Lung (tissue), 12 donors: ENCODE measurements around the gene EMC8. TPM values are rescaled to one million over a fixed set of nuclear protein-coding genes. Genes with fewer than 3 reads are reported as not detected.

Experiments
- ATAC-seq: fragments of 200-7000 bp; cut with Tn5 transposase; one replicate; pipeline ENCODE4 v1.9.1; 2020; ENCODE audit warnings: moderate number of reproducible peaks; ENCODE audit not compliant: insufficient read depth, low FRiP score
- DNase-seq, 3 donors: peaks; one replicate each; pipeline ENCODE4 v3.0.0-alpha.2; 2013 to 2017
- H3K27ac ChIP-seq, 2 donors: one replicate each; pipeline ENCODE4 v1.5.1; 2013; ENCODE audit warnings: mild to moderate bottlenecking in 2 of 2, moderate library complexity in 2 of 2, control low read depth in 1 of 2, inconsistent platforms in 1 of 2, low read depth in 1 of 2, low read length in 1 of 2
- H3K27me3 ChIP-seq, 3 donors: one replicate each; pipeline ENCODE4 v1.5.1; 2013; ENCODE audit warnings: low read length in 2 of 3; ENCODE audit not compliant: control insufficient read depth in 3 of 3, insufficient read depth in 3 of 3
- H3K36me3 ChIP-seq, 4 donors: one replicate each; pipeline ENCODE4 v1.5.1; 2013; ENCODE audit warnings: low read length in 4 of 4, mild to moderate bottlenecking in 1 of 4, moderate library complexity in 1 of 4; ENCODE audit not compliant: control insufficient read depth in 4 of 4, insufficient read depth in 4 of 4
- H3K4me1 ChIP-seq, 5 donors: one replicate each; pipeline ENCODE4 v1.5.1; 2013; ENCODE audit warnings: low read length in 5 of 5, mild to moderate bottlenecking in 2 of 5, moderate library complexity in 1 of 5; ENCODE audit not compliant: control insufficient read depth in 5 of 5, insufficient read depth in 5 of 5
- H3K4me3 ChIP-seq: one replicate; pipeline ENCODE4 v1.5.1; 2013; ENCODE audit warnings: mild to moderate bottlenecking, control low read depth, moderate library complexity
- H3K9ac ChIP-seq, 2 donors: one replicate each; pipeline ENCODE4 v1.5.1; 2013; ENCODE audit warnings: low read length in 2 of 2, control low read depth in 1 of 2; ENCODE audit not compliant: insufficient read depth in 1 of 2
- H3K9me3 ChIP-seq, 4 donors: one replicate each; pipeline ENCODE4 v1.5.1; 2013; ENCODE audit warnings: low read length in 3 of 4, mild to moderate bottlenecking in 1 of 4, moderate library complexity in 1 of 4; ENCODE audit not compliant: control insufficient read depth in 4 of 4, insufficient read depth in 3 of 4
- WGBS, 2 donors: extraction: QIAGEN DNeasy Blood & Tissue Kit; methylation state at CpG; one replicate each; pipeline ENCODE4 v1.1.7; 2013; 5-methylcytosine and 5-hydroxymethylcytosine counted together
- polyA plus RNA-seq, 2 donors: library from polyadenylated mRNA; stranded (reverse); fragments of 200-250 nt; gene quantifications; one replicate each; pipeline ENCODE4 v1.2.1, GENCODE V29; 2013
- total RNA-seq, 2 donors: library from RNA; depleted of rRNA in 1 of 2; stranded (reverse); fragments of >200 nt in 1 of 2; gene quantifications; one replicate each; pipeline ENCODE4 v1.2.1, GENCODE V29; 2014 to 2021
- TF ChIP-seq, protein P1 (sequence below): IDR thresholded peaks from 2 replicates; pipeline ENCODE4 v1.5.1; 2012; ENCODE audit warnings: mild to moderate bottlenecking; ENCODE audit errors: control extremely low read depth, extremely low read depth
- donor health status: control.
- donor health status: control.
- donor health status: Bipolar disorder and iron deficiency.
- donor health status: healthy.
- donor health status: DM: yes; HTN: yes; CAD: no.

Gene EMC8
- total and polyA plus RNA-seq, 4 donors: 10.5 to 26.8 (median 17.5) TPM

DNA sequence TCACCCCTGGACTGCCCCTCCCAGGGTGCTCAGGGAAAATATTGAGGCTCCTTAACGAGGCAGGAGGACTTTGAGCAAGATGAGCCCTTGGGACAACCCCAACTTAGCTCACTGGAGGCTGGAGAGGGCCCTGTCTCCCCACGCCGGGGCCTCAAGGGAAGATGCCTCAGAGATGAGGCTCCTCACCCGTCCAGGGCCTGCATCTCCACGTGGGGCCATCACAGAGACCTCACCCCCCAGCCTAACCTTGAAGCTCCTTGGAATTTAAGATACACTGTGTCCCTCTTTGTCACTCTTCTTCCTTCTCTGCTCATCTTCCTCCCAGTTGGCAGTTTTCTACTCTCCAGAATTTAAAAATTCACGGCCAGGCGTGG, 11.4 kb upstream of the EMC8 start:
- H3K9me3 ChIP-seq: no peaks in the 10 kb centered on the region
- H3K4me3 ChIP-seq: no peak overlapping the region
- H3K9ac ChIP-seq: no peak overlapping the region
- TF ChIP-seq, protein P1, sequence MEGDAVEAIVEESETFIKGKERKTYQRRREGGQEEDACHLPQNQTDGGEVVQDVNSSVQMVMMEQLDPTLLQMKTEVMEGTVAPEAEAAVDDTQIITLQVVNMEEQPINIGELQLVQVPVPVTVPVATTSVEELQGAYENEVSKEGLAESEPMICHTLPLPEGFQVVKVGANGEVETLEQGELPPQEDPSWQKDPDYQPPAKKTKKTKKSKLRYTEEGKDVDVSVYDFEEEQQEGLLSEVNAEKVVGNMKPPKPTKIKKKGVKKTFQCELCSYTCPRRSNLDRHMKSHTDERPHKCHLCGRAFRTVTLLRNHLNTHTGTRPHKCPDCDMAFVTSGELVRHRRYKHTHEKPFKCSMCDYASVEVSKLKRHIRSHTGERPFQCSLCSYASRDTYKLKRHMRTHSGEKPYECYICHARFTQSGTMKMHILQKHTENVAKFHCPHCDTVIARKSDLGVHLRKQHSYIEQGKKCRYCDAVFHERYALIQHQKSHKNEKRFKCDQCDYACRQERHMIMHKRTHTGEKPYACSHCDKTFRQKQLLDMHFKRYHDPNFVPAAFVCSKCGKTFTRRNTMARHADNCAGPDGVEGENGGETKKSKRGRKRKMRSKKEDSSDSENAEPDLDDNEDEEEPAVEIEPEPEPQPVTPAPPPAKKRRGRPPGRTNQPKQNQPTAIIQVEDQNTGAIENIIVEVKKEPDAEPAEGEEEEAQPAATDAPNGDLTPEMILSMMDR: no peak
- H3K27me3 ChIP-seq: peaks cover 0 to 20% (median 0%) of the 10 kb centered on the region in 3 donors
- H3K27ac ChIP-seq: no peak overlapping the region
- no peaks in the 10 kb centered on the region for H3K4me1 ChIP-seq
- peaks cover 4 to 8% (median 6%) of the 10 kb centered on the region in 4 donors for H3K36me3 ChIP-seq
- ATAC-seq (no peak), DNase-seq (no peak)
- 87 to 91% methylated on average over 7 of the region's 7 CpGs for WGBS, 2 donors

DNA sequence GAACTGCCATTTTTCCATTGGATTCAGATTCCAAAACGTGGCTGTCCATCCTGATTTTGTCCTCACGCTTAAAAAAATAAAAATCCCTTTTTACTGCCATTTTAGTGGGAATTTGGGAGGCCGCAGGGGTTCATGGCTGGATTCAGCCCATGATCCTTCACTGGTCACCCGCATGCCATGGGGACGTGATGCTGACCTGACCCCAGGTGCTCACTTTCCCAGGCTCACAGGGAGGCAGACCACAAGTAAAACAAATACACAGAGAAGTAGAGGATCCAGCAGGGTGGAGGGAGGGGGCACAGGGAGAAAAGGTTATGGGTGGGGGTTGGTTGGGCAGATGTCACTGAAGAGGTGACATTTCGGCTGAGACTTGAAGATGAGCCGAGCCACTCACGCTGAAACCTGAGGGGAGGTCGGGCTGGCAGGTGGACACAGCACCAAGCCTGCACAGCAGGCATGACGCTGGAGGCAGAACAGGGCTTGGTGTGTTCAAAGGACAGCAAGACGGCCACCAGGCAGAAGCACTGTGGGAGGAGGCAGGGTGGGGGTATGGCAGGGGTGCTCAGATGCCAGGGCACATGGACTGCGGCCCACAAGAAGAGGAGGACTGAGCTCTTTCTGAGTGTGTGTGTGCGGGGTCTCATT, 10.9 kb upstream of the EMC8 start:
- peaks cover 0 to 19% (median 0%) of the 10 kb centered on the region in 3 donors for H3K27me3 ChIP-seq
- ATAC-seq (no peak), DNase-seq (no peak)

DNA sequence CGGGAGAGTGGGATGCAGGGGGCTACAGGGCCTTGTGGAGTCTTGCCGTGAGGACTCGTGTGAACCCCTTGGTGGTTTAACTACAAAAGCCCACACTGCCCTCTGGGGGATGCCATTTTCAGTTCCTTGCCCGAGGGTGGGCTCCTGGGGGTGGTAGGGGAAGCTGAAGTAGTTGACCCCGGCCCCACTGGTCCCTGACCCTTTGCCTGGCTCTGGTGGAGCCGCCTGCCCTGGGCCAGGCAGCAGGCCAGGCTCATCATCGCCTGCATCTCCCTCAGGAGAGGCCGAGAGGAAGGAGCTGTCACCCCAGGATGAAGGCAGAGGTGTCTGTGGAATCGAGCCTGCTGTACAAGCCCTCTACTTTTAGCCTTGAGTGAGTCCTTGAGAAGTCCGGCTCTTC, 10.3 kb upstream of the EMC8 start:
- Histone ChIP-seq H3K9ac (no peak overlapping the region), H3K9me3 (no peaks in the 10 kb centered on the region), H3K4me1 (no peaks in the 10 kb centered on the region), H3K36me3 (peaks cover 11 to 18% (median 14%) of the 10 kb centered on the region in 4 donors), H3K27ac (no peak overlapping the region), H3K27me3 (peaks cover 0 to 14% (median 0%) of the 10 kb centered on the region in 3 donors), H3K4me3 (no peak overlapping the region)
- TF ChIP-seq, protein P1: no peak
- ATAC-seq (no peak), DNase-seq (no peak)
- WGBS, 2 donors: 63 to 77% methylated on average over 10 of the region's 10 CpGs

More for the DNA sequence above, 10.9 kb upstream of the EMC8 start:
- Histone ChIP-seq H3K4me1 (no peaks in the 10 kb centered on the region), H3K4me3 (no peak overlapping the region), H3K27ac (no peak overlapping the region), H3K9me3 (no peaks in the 10 kb centered on the region), H3K9ac (no peak overlapping the region), H3K36me3 (peaks cover 8 to 13% (median 11%) of the 10 kb centered on the region in 4 donors)
- WGBS, 2 donors: 84 to 91% methylated on average over 13 of the region's 13 CpGs
- TF ChIP-seq, protein P1: no peak
